Measurements from ENCODE around the gene HYAL4. TPM values are rescaled to one million over a fixed set of nuclear protein-coding genes. Genes with fewer than 3 reads are reported as not detected.
A peak's percentile ranks its signal among the peaks of the same experiment; 100 is the strongest.

The HYAL4 gene
- total RNA-seq, 4 donors from 2014 or later = not detected

GRCh38 chr7:123798532-123799188 lies 46.3 kb upstream of the HYAL4 start:
- 58 to 65% methylated on average over 6 of the region's 6 CpGs for WGBS, 2 donors (ENCODE audit: low coverage in 1 of 2)
- H3K27me3 ChIP-seq = no peaks in the 10 kb centered on the region
- H3K36me3 ChIP-seq = no peaks in the 10 kb centered on the region
- H3K4me1 ChIP-seq = peaks cover 6 to 45% (median 18%) of the 10 kb centered on the region in 4 donors
- H3K27ac ChIP-seq = peak overlapping the region; percentile 55 to 77 (median 60)
- in situ Hi-C loops (cut with MboI; ENCODE audit: low pct_ligation_motif_present in 1 of 4, low pct_unique_long_range_greater_than_20kb in 1 of 4, low sequenced_read_pairs in 3 of 4) = loop anchor here in 1 of 4 donors (25.0 kb wide), 1 partner anchor 111 kb away; no protein-coding TSS in a partner anchor
- H3K9me3 ChIP-seq = no peaks in the 10 kb centered on the region
- H3K4me3 ChIP-seq = peak overlapping the region in 1 of 4 donors; percentile 30
- TF ChIP-seq POLR2AphosphoS5 (IDR thresholded peaks at IDR 0.05) (no peak), EP300 (IDR thresholded peaks at IDR 0.05; ENCODE audit: low read depth) (no peak), POLR2A (IDR thresholded peaks at IDR 0.05) (no peak)
- TF ChIP-seq, protein P1, sequence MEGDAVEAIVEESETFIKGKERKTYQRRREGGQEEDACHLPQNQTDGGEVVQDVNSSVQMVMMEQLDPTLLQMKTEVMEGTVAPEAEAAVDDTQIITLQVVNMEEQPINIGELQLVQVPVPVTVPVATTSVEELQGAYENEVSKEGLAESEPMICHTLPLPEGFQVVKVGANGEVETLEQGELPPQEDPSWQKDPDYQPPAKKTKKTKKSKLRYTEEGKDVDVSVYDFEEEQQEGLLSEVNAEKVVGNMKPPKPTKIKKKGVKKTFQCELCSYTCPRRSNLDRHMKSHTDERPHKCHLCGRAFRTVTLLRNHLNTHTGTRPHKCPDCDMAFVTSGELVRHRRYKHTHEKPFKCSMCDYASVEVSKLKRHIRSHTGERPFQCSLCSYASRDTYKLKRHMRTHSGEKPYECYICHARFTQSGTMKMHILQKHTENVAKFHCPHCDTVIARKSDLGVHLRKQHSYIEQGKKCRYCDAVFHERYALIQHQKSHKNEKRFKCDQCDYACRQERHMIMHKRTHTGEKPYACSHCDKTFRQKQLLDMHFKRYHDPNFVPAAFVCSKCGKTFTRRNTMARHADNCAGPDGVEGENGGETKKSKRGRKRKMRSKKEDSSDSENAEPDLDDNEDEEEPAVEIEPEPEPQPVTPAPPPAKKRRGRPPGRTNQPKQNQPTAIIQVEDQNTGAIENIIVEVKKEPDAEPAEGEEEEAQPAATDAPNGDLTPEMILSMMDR (IDR thresholded peaks at IDR 0.05) = no peak
- DNase-seq = no peak
- intact Hi-C loops (cut with DNase I; ENCODE audit: low total_unique reads) = no loop called here

DNA sequence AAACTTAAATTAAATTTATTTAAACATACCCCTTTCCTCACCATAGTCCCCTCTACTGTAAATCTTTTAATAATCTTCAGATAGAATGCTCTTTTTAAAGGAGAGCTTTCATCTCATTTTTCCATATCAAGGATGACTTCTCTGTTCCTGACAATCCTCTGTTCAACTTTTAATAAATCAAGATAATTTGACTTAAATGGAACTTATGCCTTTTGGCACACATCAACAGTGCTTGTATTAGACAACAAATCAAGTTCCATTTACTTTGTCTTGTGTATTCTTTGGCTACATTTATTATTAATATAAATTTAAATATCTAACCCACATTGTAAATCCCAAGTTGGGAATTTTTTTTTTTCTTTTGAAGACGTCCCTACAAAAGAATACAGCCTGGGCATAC lies 42.7 kb upstream of the HYAL4 start:
- Histone ChIP-seq H3K27me3 (no peaks in the 10 kb centered on the region), H3K27ac (no peak overlapping the region), H3K36me3 (no peaks in the 10 kb centered on the region), H3K9me3 (no peaks in the 10 kb centered on the region), H3K4me1 (peaks cover 5 to 18% (median 5%) of the 10 kb centered on the region in 4 donors), H3K4me3 (no peak overlapping the region)
- TF ChIP-seq POLR2AphosphoS5 (IDR thresholded peaks at IDR 0.05) (no peak), POLR2A (IDR thresholded peaks at IDR 0.05) (no peak), EP300 (IDR thresholded peaks at IDR 0.05; ENCODE audit: low read depth) (no peak)
- TF ChIP-seq, protein P1 (IDR thresholded peaks at IDR 0.05) = no peak
- 70 to 83% methylated on average over 1 of the region's 1 CpG for WGBS, 2 donors (ENCODE audit: low coverage in 1 of 2)
- intact Hi-C loops (cut with DNase I; ENCODE audit: low total_unique reads) (loop anchor here (10.0 kb wide), 1 partner anchor 63 kb away; no protein-coding TSS in a partner anchor), in situ Hi-C loops (cut with MboI; ENCODE audit: low pct_ligation_motif_present in 1 of 4, low pct_unique_long_range_greater_than_20kb in 1 of 4, low sequenced_read_pairs in 3 of 4) (loop anchor here in 1 of 4 donors (10.0 kb wide), 1 partner anchor 63 kb away; no protein-coding TSS in a partner anchor)
- no peak for DNase-seq

- H3K27ac ChIP-seq = no peak overlapping the region
- H3K27me3 ChIP-seq = no peaks in the 10 kb centered on the region
- H3K9me3 ChIP-seq = no peaks in the 10 kb centered on the region
- no peak for TF ChIP-seq POLR2A (IDR thresholded peaks at IDR 0.05)
- no peak for TF ChIP-seq POLR2AphosphoS5 (IDR thresholded peaks at IDR 0.05)
- no peak for TF ChIP-seq EP300 (IDR thresholded peaks at IDR 0.05; ENCODE audit: low read depth)
- TF ChIP-seq, protein P1 (IDR thresholded peaks at IDR 0.05) = no peak
- H3K4me3 ChIP-seq = no peak overlapping the region
- no peak for DNase-seq
- intact Hi-C loops (cut with DNase I; ENCODE audit: low total_unique reads) (loop anchor here (10.0 kb wide), 1 partner anchor 60 kb away; no protein-coding TSS in a partner anchor), in situ Hi-C loops (cut with MboI; ENCODE audit: low pct_ligation_motif_present in 1 of 4, low pct_unique_long_range_greater_than_20kb in 1 of 4, low sequenced_read_pairs in 3 of 4) (loop anchor here in 1 of 4 donors (10.0 kb wide), 1 partner anchor 60 kb away; no protein-coding TSS in a partner anchor)
- no peaks in the 10 kb centered on the region for H3K36me3 ChIP-seq
- no peaks in the 10 kb centered on the region for H3K4me1 ChIP-seq
Measured at GRCh38 chr7:123805287-123805686, 39.7 kb upstream of the HYAL4 start.

- no peaks in the 10 kb centered on the region for H3K36me3 ChIP-seq
- 100% methylated on average over 1 to 2 of the region's 2 CpGs for WGBS, 2 donors (ENCODE audit: low coverage in 1 of 2)
- intact Hi-C loops (cut with DNase I; ENCODE audit: low total_unique reads) = loop anchor here (10.0 kb wide), 1 partner anchor 55 kb away; no protein-coding TSS in a partner anchor
Measured at GRCh38 chr7:123809471-123809870, 35.5 kb upstream of the HYAL4 start.

More at GRCh38 chr7:123809471-123809870, 35.5 kb upstream of the HYAL4 start:
- no peak for TF ChIP-seq POLR2A (IDR thresholded peaks at IDR 0.05)
- TF ChIP-seq POLR2AphosphoS5 (IDR thresholded peaks at IDR 0.05) = no peak
- H3K27ac ChIP-seq = no peak overlapping the region
- no peaks in the 10 kb centered on the region for H3K9me3 ChIP-seq
- in situ Hi-C loops (cut with MboI; ENCODE audit: low pct_ligation_motif_present in 1 of 4, low pct_unique_long_range_greater_than_20kb in 1 of 4, low sequenced_read_pairs in 3 of 4) = loop anchor here in 1 of 4 donors (10.0 kb wide), 1 partner anchor 55 kb away; no protein-coding TSS in a partner anchor
- no peak for DNase-seq
- H3K4me3 ChIP-seq = no peak overlapping the region
- no peaks in the 10 kb centered on the region for H3K27me3 ChIP-seq
- H3K4me1 ChIP-seq = no peaks in the 10 kb centered on the region
